Activated CD8-positive, alpha-beta memory T cell treated with anti-CD3 and anti-CD28 coated beads for 1 hour (primary cell): ENCODE measurements around the gene GDPGP1.

Source experiments
- DNase-seq, 2 donors: peaks; one replicate each; pipeline ENCODE4 v3.0.0-alpha.2; 2020; ENCODE audit warnings: low read depth in 1 of 2; ENCODE audit errors: extremely low read depth in 1 of 2

Gene GDPGP1

DNA sequence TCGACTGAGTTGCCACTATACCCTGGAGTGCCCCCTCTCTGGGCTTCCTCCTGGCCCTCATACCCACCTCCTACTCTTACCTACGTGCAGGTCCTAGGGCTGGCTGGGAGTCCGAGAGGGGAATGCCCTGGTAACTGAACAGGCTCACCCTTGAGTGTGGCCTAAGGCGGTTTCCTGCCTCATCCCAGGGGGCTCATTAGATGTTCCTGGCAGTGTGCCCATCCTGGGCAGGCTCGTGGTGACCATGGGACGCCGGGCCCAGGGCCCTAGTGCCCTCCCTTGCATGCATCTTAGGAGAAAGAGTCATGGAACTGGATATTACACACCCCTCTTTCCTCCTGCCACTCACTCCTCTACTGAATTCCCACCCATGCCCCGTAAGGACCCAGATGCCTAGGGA, 30.1 kb upstream of the GDPGP1 start:
- DNase-seq, result no peak

DNA sequence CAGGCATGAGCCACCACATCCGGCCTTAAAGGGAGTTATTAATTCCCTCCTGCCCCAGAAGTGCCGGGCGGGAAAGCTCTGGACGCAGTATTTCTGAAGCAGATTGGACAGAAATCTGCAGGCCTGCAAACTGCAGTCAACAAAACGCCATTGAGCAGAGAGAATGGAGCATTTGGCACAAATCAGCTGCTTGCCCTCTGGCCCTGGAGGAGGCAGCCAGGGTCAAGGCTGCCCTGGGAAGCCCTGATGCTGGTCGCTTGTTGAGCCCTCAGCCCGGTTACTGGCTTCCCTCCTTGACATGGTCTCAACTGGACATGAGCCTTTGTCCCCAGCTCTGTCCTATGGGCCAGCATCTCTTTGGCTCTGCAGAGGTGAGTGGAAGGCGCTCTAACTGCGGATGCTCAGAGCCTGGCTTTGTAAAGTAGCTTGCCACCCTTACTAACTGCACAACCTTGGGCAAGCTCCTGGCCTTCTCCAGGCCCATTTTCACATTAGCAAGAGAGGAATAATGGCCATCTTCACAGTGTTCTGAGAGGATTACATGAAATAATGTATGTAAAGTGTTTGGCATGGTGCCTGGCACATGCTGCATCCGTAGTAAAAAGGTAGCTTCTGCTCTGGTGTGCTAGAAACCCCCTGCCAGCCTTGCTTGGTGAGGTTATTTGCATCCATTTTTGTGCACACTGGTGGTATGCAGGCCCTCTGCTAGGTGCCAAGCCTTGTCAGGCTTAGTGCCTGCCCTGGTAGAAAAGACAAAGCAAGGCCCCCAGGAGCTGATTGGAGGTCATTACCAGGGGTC, 28.8 kb upstream of the GDPGP1 start:
- no peak for DNase-seq

DNA sequence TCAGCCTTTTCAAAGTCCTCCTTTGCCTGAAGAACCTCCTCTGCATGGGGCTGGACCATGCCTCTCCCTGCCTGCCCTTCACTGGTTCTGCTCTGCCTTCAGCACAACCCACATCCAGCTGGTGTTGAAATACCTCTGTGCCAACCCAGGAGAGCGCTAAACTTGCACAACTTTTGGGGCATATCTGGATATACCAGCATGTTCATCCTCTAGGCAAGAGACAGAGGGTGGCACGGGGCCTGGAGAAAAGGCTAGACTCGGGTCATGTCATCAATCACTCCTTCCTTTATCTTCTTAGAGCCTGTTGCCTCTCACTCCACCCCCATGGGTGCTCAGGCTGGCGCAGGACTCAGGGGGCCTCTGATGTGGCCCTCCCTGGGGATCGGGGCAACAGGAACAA, 28.1 kb upstream of the GDPGP1 start:
- DNase-seq, result no peak

DNA sequence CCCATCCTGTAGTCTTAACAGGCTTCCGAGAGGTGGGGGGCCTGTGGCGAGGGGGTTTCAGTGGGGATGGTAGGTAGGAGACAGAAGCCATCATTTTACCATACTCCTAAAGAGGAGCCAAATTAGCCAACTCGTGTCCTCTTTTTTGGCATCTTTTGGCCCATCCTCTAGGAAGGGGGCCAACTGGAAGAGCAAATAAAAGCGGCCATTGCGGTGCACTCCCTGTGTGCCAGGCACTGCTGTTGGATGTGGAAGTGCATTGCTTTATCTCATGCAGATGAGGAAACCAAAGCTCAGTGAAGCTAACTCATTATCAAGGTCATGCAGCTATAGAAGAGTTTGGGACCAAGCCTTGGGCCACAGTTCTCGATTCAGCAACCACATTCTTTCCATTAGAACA, 26.8 kb upstream of the GDPGP1 start:
- no peak for DNase-seq

DNA sequence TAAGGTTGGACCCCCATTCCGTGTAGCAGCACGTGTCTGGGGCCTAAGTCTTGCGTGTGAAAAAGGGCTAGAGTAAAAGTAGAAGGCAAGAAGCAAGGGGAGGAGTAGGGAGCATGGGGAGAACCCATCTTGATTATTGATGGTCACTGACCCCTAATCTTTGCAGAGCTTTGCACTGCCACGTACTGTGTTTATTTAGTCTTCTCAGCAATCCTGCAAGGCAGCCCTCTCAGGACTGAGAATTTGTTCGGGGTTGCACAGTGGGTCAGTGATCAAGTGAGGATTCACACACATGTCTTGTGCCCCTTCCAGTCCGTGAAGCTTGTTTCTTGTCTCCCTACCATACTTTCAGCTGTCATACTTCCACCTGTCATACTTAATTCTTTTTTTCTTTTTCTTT, 25.7 kb upstream of the GDPGP1 start:
- no peak for DNase-seq

DNA sequence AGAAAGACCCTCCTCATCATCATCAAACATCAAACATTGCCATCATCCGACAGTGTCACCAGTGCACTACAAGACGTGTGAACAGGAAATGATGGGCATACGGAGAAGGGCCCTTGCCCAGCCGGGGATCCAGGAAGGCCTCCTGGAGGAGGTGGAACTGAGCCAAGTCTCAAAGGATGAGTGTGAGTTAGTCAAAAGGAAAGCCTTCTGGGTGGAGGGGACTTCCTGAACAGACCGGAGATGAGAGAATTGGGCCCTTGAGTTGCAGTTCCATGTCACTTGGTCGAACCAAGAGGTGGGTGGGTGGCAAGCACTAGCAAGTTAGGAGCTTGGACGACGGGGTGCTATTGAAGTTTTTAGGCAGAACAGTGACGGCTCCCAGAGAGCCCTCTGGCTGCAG, 24.4 kb upstream of the GDPGP1 start:
- no peak for DNase-seq

DNA sequence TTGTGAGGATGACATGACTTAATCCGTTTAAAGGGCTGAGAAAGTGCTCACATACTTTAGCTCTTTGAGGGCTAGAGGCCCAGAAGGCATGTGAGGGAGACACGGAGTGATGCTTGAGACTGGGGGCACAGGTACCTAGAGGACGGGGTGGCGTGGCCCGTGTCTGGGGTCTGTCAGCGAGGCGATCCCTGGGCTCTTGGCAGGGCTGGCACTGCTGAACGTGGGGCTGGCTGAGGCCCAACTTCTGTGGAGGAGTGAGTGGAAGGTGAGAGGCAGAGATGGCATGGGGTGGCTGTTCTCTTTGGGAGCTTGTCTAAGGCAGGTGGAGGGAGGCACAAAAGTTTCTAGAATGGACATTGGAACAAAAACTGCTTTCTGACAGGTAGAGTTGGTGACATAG, 23.4 kb upstream of the GDPGP1 start:
- DNase-seq, result no peak

DNA sequence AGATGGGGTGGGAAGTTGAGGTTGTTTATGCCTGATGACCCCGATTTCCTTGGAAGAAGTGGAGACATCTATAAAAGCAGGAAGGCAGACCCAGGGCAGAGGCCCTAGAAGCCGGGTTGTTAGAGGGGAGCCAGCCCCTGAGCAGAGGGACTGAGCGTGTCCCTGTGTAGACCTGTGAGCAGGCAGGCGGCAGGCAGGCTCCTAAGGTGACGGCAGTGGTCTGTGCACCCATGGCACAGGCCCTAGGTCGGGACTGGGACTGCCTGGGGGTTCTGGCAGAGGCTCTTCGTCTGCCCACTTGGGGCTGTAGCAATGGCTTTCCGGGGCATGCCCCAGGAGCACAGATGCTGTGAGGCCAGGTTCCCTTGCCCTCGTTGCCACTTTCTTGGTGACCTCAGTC, 23.0 kb upstream of the GDPGP1 start:
- DNase-seq, result no peak

DNA sequence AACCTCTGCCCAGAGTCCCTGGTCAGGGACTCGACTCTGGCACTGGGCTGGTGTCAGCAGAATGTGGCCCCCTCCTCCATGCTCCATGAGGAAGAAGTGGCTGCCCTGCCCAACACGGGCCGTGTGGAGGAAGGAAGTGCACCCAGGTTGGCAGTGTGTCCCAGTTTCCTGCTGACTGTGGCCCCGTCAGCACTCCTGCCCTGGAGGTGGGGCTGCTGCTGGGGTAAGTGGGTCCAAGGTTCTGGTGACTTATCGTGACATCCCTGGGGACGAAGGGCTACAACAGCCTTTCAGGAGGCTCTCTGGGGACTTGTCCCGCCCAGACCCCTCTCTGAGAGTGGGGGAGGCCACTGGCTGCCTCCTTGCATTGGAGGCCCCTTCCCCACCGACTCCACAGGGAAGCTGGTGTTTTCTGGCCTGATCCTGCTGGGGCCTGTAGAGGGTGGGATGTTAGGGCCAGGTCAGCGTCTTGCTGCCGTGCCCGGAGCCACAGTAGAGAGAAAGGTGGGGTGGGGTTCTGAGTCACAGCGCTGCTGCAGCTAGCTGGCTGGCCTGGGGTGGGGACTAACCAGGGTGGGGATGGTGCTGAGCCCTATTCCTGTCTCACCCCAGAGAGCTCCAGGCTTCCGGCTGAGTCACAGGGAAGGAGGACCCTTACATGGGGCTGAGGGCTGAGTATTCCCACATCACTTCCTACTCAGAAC, 22.4 kb upstream of the GDPGP1 start:
- no peak for DNase-seq

DNA sequence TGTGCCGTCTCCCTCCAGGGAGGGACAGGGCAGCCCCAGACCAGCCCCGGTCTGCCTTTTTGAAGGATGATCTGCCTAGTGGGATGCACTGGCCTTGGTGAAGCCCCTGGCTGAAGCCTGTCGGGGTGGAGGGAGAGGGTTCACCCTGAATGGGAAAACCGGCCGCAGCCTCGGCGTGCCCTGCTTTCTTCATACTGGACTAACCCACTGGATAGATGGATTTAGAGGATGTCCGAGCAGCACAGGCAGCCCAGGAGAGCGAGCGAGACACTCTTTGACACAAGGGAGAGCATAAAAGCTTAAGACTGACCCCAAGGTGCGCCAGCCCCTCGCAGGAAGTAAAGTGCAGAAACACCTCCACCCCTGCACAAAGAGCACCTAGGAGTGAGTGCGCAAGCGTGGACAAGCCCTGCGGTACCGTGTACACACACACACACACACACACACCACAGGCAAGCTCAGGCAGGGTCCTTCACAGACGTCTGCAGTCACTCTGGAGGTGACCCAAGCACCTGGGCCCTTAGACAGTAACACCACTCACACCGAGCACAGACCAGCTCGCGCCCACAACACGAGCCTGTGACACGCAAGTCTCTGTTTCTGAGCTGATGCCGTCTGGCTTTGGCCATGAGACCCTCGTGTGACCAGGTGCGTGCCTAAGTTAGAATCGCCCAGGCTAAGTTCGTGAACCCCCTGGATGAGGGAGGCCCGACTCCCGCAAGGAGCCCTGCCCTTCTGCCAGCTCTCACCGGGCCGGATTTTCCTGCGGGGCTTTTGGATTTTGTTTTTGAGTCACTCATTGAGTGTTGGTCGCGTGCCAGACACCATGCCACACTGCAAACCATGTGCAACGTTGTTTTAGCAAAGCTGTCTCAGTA, 21.5 kb upstream of the GDPGP1 start:
- no peak for DNase-seq

DNA sequence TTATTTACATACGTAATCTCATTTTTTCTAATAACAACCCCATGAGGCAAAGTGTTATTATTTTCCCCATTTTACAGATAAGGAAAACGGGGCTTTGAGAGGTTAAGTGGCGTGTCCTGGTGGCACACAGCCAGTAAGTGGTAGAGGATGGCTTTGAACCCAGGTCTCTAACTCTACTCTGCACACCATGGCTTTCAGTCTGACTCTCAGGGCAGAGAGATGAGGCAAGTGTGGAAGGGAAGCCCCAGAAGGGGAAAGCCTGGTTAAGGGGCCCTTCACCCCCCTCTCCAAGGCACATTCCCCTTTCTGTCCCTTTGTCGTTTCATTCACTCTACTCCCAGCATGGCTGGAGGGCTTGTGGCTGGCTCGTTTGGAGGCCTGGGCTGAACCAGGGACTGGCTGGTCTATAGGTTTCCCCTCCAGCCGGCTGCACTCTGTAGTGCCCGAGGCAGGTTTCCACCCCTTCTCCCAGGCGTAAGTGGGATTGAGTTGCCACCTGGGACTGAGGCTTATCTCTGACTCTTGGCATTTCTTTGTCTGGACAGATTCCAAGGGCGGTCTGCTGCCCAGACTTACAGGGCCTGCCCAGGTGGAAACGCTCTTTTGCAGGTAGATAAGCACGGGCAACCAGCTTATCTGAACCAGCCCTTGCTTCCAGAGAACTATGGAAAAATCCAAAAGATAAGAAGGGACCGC, 20.7 kb upstream of the GDPGP1 start:
- no peak for DNase-seq

DNA sequence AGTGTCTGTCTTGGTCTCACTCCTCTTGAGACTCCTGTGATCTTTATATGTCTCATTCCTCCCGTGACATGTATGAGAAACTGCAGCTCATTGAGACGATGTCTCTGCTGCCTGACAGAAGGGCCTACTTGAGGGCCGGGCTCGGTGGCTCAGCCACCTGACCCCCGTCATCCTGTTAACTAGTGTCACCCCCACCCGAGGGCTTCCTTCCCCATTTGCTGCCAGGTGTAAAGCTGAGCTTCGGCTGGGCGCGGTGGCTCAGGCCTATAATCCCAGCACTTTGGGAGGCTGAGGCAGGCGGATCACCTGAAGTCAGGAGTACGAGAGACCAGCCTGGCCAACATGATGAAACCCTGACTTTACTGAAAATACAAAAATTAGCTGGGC, 20.2 kb upstream of the GDPGP1 start:
- DNase-seq, result no peak

DNA sequence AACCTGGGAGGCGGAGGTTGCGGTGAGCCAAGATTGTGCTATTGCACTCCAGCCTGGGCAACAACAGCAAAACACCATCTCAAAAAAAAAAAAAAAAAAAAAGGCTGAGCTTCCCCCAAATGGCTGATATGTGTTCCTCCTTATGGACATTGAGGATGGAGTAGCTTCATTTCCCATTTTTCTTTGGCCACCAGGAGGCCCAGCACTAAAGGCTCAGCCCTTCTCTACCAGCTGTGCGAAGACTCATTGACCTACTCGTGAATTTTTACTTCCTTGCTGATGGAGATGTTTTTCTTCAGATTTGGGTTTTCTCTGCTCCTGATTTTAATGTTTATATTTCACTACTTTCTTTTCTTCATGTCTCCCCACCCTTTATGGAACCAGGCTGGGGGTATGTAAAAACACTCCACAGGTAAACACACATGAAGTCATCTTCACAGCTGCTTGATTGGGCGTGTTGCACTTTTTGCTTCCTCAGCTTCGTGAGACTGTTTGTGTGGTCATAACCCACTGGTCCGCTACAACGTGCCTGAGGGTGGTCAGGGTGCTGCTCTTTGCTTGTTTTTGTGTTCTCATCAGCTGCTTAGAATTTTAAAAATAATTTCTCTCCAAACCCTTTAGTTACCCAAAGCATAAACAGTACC, 19.3 kb upstream of the GDPGP1 start:
- DNase-seq, result no peak

DNA sequence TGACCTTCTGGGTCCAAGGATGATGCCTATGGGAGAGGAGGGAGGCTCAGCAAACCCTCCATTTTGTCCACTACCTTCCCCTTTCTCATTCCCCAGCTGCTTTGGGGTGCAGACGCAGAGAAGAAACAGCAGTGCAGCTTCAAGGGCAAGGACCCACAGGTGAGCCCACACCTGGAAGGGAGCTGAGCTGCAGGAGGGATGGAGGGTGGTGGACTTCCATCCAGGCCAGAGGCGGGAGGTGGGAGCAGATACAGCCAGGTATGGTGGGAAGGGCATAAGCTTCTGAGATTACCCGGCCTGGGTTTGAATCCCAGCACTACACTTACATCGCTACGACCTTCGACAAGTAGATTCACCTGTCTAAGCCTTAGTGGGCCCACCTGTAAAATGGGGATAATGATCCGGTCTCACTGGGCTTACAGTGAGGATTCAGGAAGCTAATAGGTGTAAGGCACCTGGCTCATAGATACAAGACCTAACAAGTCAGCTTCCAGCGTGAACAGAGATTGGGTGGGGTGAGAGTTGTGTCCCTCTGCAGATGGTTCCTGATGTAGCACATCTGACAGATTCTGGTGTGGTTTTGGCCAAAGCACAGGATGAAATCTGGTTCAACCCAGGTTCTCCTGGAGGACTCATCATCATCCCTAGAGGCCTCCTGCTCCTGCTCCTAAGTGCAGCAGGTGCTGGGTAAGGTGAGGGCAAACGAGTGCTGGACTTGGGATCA, 16.2 kb upstream of the GDPGP1 start:
- no peak for DNase-seq

DNA sequence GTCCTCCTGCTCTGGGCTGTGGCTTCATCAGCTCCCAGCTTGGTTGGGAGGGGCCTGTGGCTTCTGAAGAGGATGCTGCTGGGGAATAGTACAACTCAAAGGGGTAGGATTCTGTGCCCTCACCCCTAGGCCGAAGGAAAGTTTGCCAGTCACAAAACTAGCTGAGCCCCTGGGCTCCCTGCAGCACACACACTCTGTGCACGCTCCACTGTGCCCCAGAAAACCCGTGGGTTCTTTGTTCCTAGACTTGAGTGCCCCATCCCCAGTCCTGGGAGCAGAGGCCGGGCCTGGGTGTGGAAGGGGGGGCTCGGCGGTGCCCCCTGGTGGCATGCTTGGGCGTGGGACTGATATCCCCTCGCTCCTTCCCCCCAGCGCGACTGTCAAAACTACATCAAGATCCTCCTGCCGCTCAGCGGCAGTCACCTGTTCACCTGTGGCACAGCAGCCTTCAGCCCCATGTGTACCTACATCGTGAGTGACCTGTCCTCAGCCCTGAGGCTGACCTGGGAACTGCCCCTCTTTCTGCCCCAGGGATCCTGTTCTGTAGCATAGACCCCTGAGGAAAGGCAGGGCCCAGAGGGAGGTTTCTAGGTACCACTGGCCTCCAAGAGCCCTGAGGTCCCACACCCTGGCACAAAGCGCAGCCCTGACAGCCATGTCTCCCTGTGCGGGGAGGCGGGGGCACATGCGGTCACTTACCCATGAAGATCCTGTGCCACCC, 14.4 kb upstream of the GDPGP1 start:
- DNase-seq, result peak in 1 of 2 donors; percentile 51

DNA sequence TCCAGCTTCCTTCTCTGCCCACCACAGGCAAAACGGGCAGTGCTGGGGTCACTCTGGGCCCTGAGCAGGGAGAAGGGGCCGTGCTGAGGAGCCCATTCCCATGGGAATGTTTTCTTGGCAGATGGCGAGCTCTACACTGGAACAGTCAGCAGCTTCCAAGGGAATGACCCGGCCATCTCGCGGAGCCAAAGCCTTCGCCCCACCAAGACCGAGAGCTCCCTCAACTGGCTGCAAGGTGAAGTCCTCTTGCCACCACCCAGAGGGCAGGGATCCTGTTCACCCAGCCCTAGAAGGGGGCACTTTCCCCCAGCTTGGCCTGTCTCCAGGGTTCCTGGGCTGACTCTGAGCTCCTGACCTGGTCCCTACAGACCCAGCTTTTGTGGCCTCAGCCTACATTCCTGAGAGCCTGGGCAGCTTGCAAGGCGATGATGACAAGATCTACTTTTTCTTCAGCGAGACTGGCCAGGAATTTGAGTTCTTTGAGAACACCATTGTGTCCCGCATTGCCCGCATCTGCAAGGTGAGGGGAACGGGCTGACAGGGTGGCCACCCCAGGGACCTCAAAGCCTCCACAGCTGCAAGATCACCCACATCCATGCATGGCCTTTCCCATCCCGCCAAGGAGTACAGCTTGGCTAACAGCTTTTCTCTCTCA, 12.6 kb upstream of the GDPGP1 start:
- DNase-seq, result no peak

DNA sequence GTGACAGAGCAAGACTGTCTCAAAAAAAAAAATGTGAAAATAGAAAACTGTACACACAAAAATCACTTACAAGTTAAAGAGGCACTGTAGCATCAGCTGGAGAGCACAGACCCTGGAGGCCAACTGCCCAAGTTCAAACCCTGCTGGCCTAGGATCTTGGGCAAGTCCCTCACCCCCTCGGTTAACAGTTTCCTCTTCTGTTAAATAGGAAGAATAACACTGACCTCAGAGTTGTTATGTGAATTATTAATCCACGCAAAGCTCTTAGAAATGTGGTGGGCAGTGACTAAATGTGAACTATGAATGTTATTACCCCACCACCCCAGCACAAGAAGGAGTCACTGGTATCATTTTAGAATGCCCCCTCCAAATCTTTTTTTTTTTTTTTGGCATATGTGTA, 11.5 kb upstream of the GDPGP1 start:
- no peak for DNase-seq

DNA sequence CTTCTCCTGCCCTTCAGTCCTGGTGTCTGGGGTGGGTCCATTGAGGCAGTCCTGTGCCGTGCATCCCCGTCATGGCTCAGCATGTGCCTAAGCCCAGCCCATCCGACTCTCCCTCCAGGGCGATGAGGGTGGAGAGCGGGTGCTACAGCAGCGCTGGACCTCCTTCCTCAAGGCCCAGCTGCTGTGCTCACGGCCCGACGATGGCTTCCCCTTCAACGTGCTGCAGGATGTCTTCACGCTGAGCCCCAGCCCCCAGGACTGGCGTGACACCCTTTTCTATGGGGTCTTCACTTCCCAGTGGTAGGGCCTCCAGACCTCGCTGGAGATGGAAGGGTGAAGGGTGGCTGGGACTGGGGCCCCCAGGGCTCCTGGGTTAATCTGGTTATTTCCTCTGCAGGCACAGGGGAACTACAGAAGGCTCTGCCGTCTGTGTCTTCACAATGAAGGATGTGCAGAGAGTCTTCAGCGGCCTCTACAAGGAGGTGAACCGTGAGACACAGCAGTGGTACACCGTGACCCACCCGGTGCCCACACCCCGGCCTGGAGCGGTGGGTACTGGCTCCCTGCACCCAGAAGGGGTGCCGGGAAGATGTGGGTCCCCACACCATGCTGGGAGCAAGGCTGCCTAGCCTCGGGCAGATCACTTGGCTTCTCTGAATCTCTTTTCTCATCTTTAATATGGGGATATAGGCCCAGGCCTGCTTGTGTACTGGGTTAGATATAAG, 10.4 kb upstream of the GDPGP1 start:
- no peak for DNase-seq
